Smooth muscle cell (in vitro differentiated cells): ENCODE results near the gene RYR1. TPM values are rescaled to one million over a fixed set of nuclear protein-coding genes. Genes with fewer than 3 reads are reported as not detected.
A peak's percentile ranks its signal among the peaks of the same experiment; 100 is the strongest.

Experiments used
- DNase-seq: peaks from one replicate; lab custom pipeline; 2025; ENCODE audit not compliant: unreplicated experiment; lab: John Stamatoyannopoulos, UW
- H2AFZ ChIP-seq: fragments of 200-600 bp; sonication (generic); 2 replicates; pipeline ENCODE4 v1.6.0; 2016; ENCODE audit warnings: antibody characterized with exemption, low read depth, mild to moderate bottlenecking
- H3F3A ChIP-seq: fragments of 200-600 bp; sonication (generic); 2 replicates; pipeline ENCODE4 v1.6.0; 2017; ENCODE audit warnings: antibody characterized with exemption, low read depth
- H3K27ac ChIP-seq: fragments of 200-600 bp; sonication (generic); 2 replicates; pipeline ENCODE4 v1.5.1; 2016; ENCODE audit warnings: low read depth, mild to moderate bottlenecking
- H3K27me3 ChIP-seq: fragments of 200-600 bp; sonication (generic); 2 replicates; pipeline ENCODE4 v1.6.1; 2016; ENCODE audit warnings: low read depth, mild to moderate bottlenecking
- H3K36me3 ChIP-seq: fragments of 200-600 bp; sonication (generic); 2 replicates; pipeline ENCODE4 v1.5.1; 2016; ENCODE audit warnings: low read depth
- H3K4me1 ChIP-seq: fragments of 200-600 bp; sonication (generic); 2 replicates; pipeline ENCODE4 v1.5.1; 2016; ENCODE audit warnings: low read depth
- H3K4me2 ChIP-seq: fragments of 200-600 bp; sonication (generic); 2 replicates; pipeline ENCODE4 v1.6.0; 2016; ENCODE audit warnings: mild to moderate bottlenecking
- H3K4me3 ChIP-seq: fragments of 200-600 bp; sonication (generic); 2 replicates; pipeline ENCODE4 v1.5.1; 2016; ENCODE audit warnings: mild to moderate bottlenecking
- H3K79me2 ChIP-seq: fragments of 200-600 bp; sonication (generic); 2 replicates; pipeline ENCODE4 v1.6.0; 2016; ENCODE audit warnings: low read depth, mild to moderate bottlenecking
- H3K9ac ChIP-seq: fragments of 200-600 bp; sonication (generic); 2 replicates; pipeline ENCODE4 v1.6.0; 2016; ENCODE audit warnings: low read depth
- H3K9me3 ChIP-seq: fragments of 200-600 bp; sonication (generic); replicated peaks from 2 replicates; pipeline ENCODE4 v1.5.1; 2016; ENCODE audit warnings: low read depth
- H4K20me1 ChIP-seq: fragments of 200-600 bp; sonication (generic); 2 replicates; pipeline ENCODE4 v1.6.0; 2016; ENCODE audit warnings: low read depth
- CTCF ChIP-seq: fragments of 200-600 bp; sonication (generic); IDR thresholded peaks from 2 replicates; pipeline ENCODE4 v1.5.1; 2017; ENCODE audit warnings: borderline replicate concordance, mild to moderate bottlenecking, antibody characterized with exemption; ENCODE audit not compliant: insufficient read depth, poor library complexity, severe bottlenecking
- WGBS: methylation state at CpG from one replicate; pipeline ENCODE4 v1.1.7; 2016; ENCODE audit warnings: low lambda C conversion rate; 5-methylcytosine and 5-hydroxymethylcytosine counted together
- polyA plus RNA-seq: library from polyadenylated mRNA; unstranded; fragments of >200 nt; fragmentation: Nextera tagmentation; extraction: Ambion mirVana; gene quantifications from 2 replicates; pipeline ENCODE4 v1.2.1, GENCODE V29; 2016
- total RNA-seq: library from RNA; depleted of rRNA; stranded (reverse); fragments of >200 nt; gene quantifications from 2 replicates; pipeline ENCODE4 v1.2.3, GENCODE V29; 2014

The RYR1 gene
- total and polyA plus RNA-seq, 2 experiments from 2014 or later, result 0.31 to 0.95 TPM

GRCh38 chr19:38564981-38565690, 131.6 kb downstream of the RYR1 start:
- no peak overlapping the region for H3K9ac ChIP-seq
- H3F3A ChIP-seq, result no peaks in the 10 kb centered on the region
- H3K27me3 ChIP-seq, result no peaks in the 10 kb centered on the region
- H3K9me3 ChIP-seq, result no peaks in the 10 kb centered on the region
- H3K27ac ChIP-seq, result no peak overlapping the region
- no peak for DNase-seq
- no peaks in the 10 kb centered on the region for H4K20me1 ChIP-seq
- no peaks in the 10 kb centered on the region for H3K36me3 ChIP-seq
- H3K4me3 ChIP-seq, result peak overlapping the region; percentile 28
- peak overlapping the region; percentile 83 for H3K4me2 ChIP-seq
- 28% methylated on average over 45 of the region's 111 CpGs for WGBS
- no peak overlapping the region for H2AFZ ChIP-seq
- H3K4me1 ChIP-seq, result no peaks in the 10 kb centered on the region
- H3K79me2 ChIP-seq, result no peaks in the 10 kb centered on the region
- no peak for TF ChIP-seq CTCF

DNA sequence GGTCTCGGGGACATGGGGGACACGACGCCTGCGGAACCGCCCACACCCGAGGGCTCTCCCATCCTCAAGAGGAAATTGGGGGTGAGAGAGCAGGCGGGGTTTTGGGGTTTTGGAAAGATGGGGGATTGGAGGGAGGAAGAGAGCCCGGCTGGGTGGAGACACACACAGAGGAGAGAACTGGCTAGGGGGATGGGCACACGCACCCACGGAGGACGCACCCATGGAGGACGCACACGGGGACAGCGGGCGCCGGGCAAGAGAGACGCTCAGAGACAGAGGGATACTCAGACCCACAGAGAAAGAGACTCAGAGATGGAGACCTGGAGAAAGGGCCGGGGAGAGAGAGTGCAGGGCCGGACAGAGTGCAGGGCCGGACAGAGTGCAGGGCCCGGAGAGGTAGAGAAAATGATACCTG, 132.2 kb downstream of the RYR1 start:
- H3K4me2 ChIP-seq, result peak overlapping the region; percentile 83
- no peak overlapping the region for H2AFZ ChIP-seq
- no peak for TF ChIP-seq CTCF

GRCh38 chr19:38569368-38569983, 136.0 kb downstream of the RYR1 start:
- no peak for DNase-seq
- no peak for TF ChIP-seq CTCF
- no peak overlapping the region for H3K4me3 ChIP-seq
- no peaks in the 10 kb centered on the region for H3F3A ChIP-seq
- no peaks in the 10 kb centered on the region for H3K27me3 ChIP-seq
- H3K36me3 ChIP-seq, result no peaks in the 10 kb centered on the region
- H3K4me1 ChIP-seq, result no peaks in the 10 kb centered on the region
- no peaks in the 10 kb centered on the region for H4K20me1 ChIP-seq
- H3K79me2 ChIP-seq, result no peaks in the 10 kb centered on the region
- no peak overlapping the region for H3K27ac ChIP-seq
- no peak overlapping the region for H2AFZ ChIP-seq
- no peak overlapping the region for H3K4me2 ChIP-seq
- H3K9me3 ChIP-seq, result no peaks in the 10 kb centered on the region
- no peak overlapping the region for H3K9ac ChIP-seq
- WGBS, result 97% methylated on average over 6 of the region's 6 CpGs

More for the DNA sequence above, 132.2 kb downstream of the RYR1 start:
- Histone ChIP-seq H3K36me3 (no peaks in the 10 kb centered on the region), H3K27me3 (no peaks in the 10 kb centered on the region), H4K20me1 (no peaks in the 10 kb centered on the region), H3K9me3 (no peaks in the 10 kb centered on the region), H3K79me2 (no peaks in the 10 kb centered on the region), H3K27ac (no peak overlapping the region), H3F3A (no peaks in the 10 kb centered on the region), H3K4me3 (peak overlapping the region; percentile 28), H3K4me1 (no peaks in the 10 kb centered on the region), H3K9ac (no peak overlapping the region)
- DNase-seq, result no peak
- 91% methylated on average over 15 of the region's 21 CpGs for WGBS
